IPS-20b (cell line): ENCODE measurements around the gene P3H2.
A peak's percentile ranks its signal among the peaks of the same experiment; 100 is the strongest.

Experiments used
- H3K27ac ChIP-seq: one replicate; pipeline ENCODE4 v1.5.1; 2013; ENCODE audit warnings: low read length
- H3K27me3 ChIP-seq: 2 replicates; pipeline ENCODE4 v1.6.1; 2013; ENCODE audit warnings: mild to moderate bottlenecking, low read length, inconsistent platforms; ENCODE audit not compliant: insufficient read depth
- H3K36me3 ChIP-seq: 2 replicates; pipeline ENCODE4 v1.6.1; 2013; ENCODE audit warnings: low read depth, mild to moderate bottlenecking, inconsistent platforms, low read length, moderate library complexity; ENCODE audit not compliant: insufficient read depth
- H3K4me1 ChIP-seq: 2 replicates; pipeline ENCODE4 v1.6.1; 2013; ENCODE audit warnings: mild to moderate bottlenecking, control low read depth, inconsistent platforms, low read length, moderate library complexity; ENCODE audit not compliant: insufficient read depth
- H3K4me3 ChIP-seq: 2 replicates; pipeline ENCODE4 v1.5.1; 2013; ENCODE audit warnings: mild to moderate bottlenecking, low read length, inconsistent platforms
- H3K9ac ChIP-seq: 2 replicates; pipeline ENCODE4 v1.6.1; 2013; ENCODE audit warnings: low read depth, mild to moderate bottlenecking, inconsistent platforms, low read length, moderate library complexity
- H3K9me3 ChIP-seq: 2 replicates; pipeline ENCODE4 v1.6.1; 2013; ENCODE audit warnings: mild to moderate bottlenecking, low read depth, low read length, inconsistent platforms; ENCODE audit not compliant: insufficient read depth

The P3H2 gene

GRCh38 chr3:190122198-190122771, 1.6 kb upstream of the P3H2 start:
- Histone ChIP-seq H3K9ac (no peak overlapping the region), H3K4me3 (no peak overlapping the region), H3K27me3 (peaks cover 27% of the 10 kb centered on the region), H3K4me1 (peaks cover 10% of the 10 kb centered on the region), H3K27ac (no peak overlapping the region), H3K9me3 (no peaks in the 10 kb centered on the region), H3K36me3 (no peaks in the 10 kb centered on the region)

GRCh38 chr3:190121383-190121782, 686 bp upstream of the P3H2 start:
- Histone ChIP-seq H3K27me3 (peaks cover 27% of the 10 kb centered on the region), H3K9ac (no peak overlapping the region), H3K9me3 (no peaks in the 10 kb centered on the region), H3K27ac (no peak overlapping the region), H3K36me3 (no peaks in the 10 kb centered on the region), H3K4me3 (no peak overlapping the region), H3K4me1 (peaks cover 15% of the 10 kb centered on the region)

- H3K36me3 ChIP-seq = no peaks in the 10 kb centered on the region
- peaks cover 17% of the 10 kb centered on the region for H3K4me1 ChIP-seq
- H3K9me3 ChIP-seq = no peaks in the 10 kb centered on the region
- peak overlapping the region; percentile 64; the same call in 1 of the 2 replicates for H3K9ac ChIP-seq
- peaks cover 27% of the 10 kb centered on the region for H3K27me3 ChIP-seq
- peak overlapping the region; percentile 82 for H3K4me3 ChIP-seq
- H3K27ac ChIP-seq = no peak overlapping the region
Measured at GRCh38 chr3:190121061-190121377, 322 bp upstream of the P3H2 start.

DNA sequence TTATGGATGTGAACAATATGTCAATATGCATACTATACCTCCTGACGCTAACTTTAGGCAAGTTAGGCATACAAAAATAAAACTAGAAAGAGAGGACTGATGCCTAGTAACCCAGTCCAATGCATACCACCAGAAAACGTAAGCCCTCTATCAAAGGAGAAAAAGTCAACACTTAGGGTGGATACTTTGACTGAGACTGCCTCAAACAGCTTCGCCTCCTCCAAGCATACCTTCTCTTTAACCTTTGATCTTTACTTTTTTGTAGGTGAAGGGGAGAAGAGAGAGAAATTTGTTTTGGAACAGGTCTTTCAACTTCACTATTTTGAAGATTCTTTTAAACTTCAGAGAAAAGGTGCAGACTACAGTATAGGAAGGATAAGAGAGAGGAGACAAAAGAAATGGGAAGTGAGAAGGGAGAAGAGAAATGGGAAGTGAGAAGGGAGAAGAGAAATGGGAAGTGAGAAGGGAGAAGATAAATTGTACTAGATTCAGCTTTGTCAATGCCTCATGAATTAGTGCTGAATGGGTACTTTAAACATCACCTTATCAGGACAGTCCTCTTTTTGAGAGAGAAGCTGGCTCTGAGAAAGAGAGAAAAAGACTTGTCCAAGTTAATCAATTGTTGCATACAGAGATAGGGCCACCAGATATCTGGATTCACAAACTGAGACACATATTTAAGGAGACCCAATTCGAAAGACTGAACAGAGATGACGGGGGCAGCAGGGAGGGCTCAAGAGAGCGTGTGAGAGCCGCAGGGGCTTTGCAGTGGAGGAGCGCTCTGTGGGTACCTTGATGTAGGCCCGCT, 1.0 kb downstream of the P3H2 start:
- Histone ChIP-seq H3K4me3 (peak overlapping the region; percentile 82), H3K27ac (no peak overlapping the region), H3K9ac (peak overlapping the region; percentile 64; the same call in 1 of the 2 replicates)

GRCh38 chr3:190118438-190118837, 2.3 kb downstream of the P3H2 start:
- Histone ChIP-seq H3K9ac (no peak overlapping the region), H3K4me1 (peaks cover 24% of the 10 kb centered on the region), H3K36me3 (no peaks in the 10 kb centered on the region), H3K27ac (no peak overlapping the region), H3K9me3 (no peaks in the 10 kb centered on the region), H3K4me3 (peak overlapping the region; percentile 29; the same call in 1 of the 2 replicates), H3K27me3 (peaks cover 27% of the 10 kb centered on the region)

More for the DNA sequence above, 1.0 kb downstream of the P3H2 start:
- Histone ChIP-seq H3K27me3 (peaks cover 27% of the 10 kb centered on the region), H3K9me3 (no peaks in the 10 kb centered on the region), H3K36me3 (no peaks in the 10 kb centered on the region), H3K4me1 (peaks cover 24% of the 10 kb centered on the region)

DNA sequence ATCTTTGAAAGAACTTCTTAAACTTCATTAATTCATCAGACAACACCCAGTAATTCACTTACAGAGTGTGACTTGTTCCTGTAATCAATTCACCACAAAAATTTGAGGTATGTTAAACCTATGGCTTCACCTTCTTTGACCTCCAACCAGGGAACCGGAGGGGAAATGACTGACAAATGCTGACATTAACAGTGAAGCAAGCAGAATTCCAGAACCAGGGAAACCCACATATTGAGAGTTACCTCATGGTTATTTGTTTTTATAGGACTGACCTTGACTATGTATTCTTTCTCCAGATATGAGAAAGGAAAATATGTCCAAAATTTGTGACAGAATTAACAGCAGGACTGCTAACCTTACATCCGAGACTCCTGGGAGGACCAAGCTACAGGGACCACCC, 2.7 kb downstream of the P3H2 start:
- H3K27ac ChIP-seq = no peak overlapping the region
- H3K36me3 ChIP-seq = no peaks in the 10 kb centered on the region
- no peak overlapping the region for H3K9ac ChIP-seq
- no peaks in the 10 kb centered on the region for H3K9me3 ChIP-seq
- peaks cover 27% of the 10 kb centered on the region for H3K27me3 ChIP-seq
- H3K4me1 ChIP-seq = peaks cover 24% of the 10 kb centered on the region
- no peak overlapping the region; the same call in 1 of the 2 replicates for H3K4me3 ChIP-seq

DNA sequence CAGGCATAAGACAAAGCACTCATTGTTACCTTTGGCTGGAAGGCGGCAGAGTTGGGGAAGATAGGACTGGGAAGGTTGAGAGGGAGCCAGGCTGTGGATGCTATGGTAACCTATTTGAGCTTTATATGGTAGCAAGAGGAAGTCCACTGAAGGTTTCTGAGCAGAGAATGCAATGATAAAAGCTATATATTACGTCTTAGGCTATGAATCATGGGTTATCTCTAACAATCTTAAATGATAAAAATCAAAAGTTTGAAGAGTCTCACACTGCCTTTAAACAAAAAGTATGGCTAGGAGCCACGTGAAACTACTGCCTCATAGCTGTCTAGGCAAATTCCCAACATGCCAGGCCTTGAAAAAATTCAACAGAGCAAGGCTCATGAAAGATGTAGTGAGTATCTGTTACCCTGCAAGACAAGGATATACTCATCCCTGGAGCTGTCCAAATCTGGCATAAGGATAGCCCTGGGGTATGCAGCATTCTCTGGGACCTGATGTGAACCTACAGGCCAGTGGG, 4.1 kb downstream of the P3H2 start:
- no peak overlapping the region for H3K9ac ChIP-seq
- no peaks in the 10 kb centered on the region for H3K36me3 ChIP-seq
- H3K27ac ChIP-seq = no peak overlapping the region
- H3K9me3 ChIP-seq = no peaks in the 10 kb centered on the region
- no peak overlapping the region for H3K4me3 ChIP-seq
- H3K27me3 ChIP-seq = peaks cover 16% of the 10 kb centered on the region
- peaks cover 20% of the 10 kb centered on the region for H3K4me1 ChIP-seq

GRCh38 chr3:190110826-190111225, 9.9 kb downstream of the P3H2 start:
- H3K4me1 ChIP-seq = peaks cover 5% of the 10 kb centered on the region; the same call in 1 of the 2 replicates
- H3K27ac ChIP-seq = no peak overlapping the region

GRCh38 chr3:190109441-190109840, 11.3 kb downstream of the P3H2 start:
- no peaks in the 10 kb centered on the region; the same call in 1 of the 2 replicates for H3K4me1 ChIP-seq
- H3K36me3 ChIP-seq = no peaks in the 10 kb centered on the region
- no peaks in the 10 kb centered on the region for H3K27me3 ChIP-seq
- no peaks in the 10 kb centered on the region for H3K9me3 ChIP-seq
- no peak overlapping the region for H3K9ac ChIP-seq
- H3K4me3 ChIP-seq = no peak overlapping the region
- H3K27ac ChIP-seq = no peak overlapping the region

More at GRCh38 chr3:190110826-190111225, 9.9 kb downstream of the P3H2 start:
- H3K36me3 ChIP-seq = no peaks in the 10 kb centered on the region
- no peak overlapping the region for H3K4me3 ChIP-seq
- H3K27me3 ChIP-seq = no peaks in the 10 kb centered on the region
- no peaks in the 10 kb centered on the region for H3K9me3 ChIP-seq
- no peak overlapping the region for H3K9ac ChIP-seq

DNA sequence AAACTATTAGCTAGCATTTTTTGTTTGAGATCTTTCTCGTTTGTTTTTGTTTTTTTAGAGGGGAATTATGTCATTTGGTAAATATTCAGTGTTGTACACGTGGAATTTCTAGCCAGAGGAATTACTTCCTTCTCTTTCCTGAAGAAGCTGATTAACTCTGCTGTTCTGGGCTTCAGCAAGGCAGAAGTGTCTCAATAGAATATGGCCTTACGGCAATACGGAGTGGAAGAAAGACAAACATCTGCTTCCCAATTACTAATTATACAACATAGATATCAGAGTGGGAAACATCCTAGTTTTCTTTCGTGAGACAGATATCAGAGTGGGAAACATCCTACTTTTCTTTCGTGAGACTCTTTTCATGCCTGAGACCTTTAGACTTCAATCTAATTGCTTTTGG, 11.9 kb downstream of the P3H2 start:
- Histone ChIP-seq H3K27me3 (no peaks in the 10 kb centered on the region), H3K9me3 (no peaks in the 10 kb centered on the region), H3K27ac (no peak overlapping the region), H3K36me3 (no peaks in the 10 kb centered on the region), H3K4me1 (no peaks in the 10 kb centered on the region; the same call in 1 of the 2 replicates), H3K4me3 (no peak overlapping the region), H3K9ac (no peak overlapping the region)

GRCh38 chr3:190105876-190106275, 14.8 kb downstream of the P3H2 start:
- Histone ChIP-seq H3K4me1 (peaks cover 10% of the 10 kb centered on the region; the same call in 1 of the 2 replicates), H3K27ac (no peak overlapping the region), H3K36me3 (no peaks in the 10 kb centered on the region), H3K27me3 (no peaks in the 10 kb centered on the region), H3K4me3 (no peak overlapping the region), H3K9me3 (no peaks in the 10 kb centered on the region), H3K9ac (no peak overlapping the region)
